Neural cell (in vitro differentiated cells): Measurements from ENCODE around the gene BCL11B. TPM values are rescaled to one million over a fixed set of nuclear protein-coding genes. Genes with fewer than 3 reads are reported as not detected.

ENCODE experiments used
- H2AFZ ChIP-seq: fragments of 200-600, 300-800 bp; sonication (generic), shearing (Covaris generic); 2 replicates; pipeline ENCODE4 v1.6.0; 2014; ENCODE audit warnings: low read depth, mild to moderate bottlenecking, antibody characterized with exemption, low read length, moderate library complexity
- H3F3A ChIP-seq: fragments of 200-600 bp; shearing (Covaris generic); 2 replicates; pipeline ENCODE4 v1.6.1; 2016; ENCODE audit warnings: mild to moderate bottlenecking, moderate library complexity, mixed read lengths, antibody characterized with exemption, low read length; ENCODE audit not compliant: insufficient read depth, poor library complexity, severe bottlenecking
- H3K27ac ChIP-seq: fragments of 200-600, 300-800 bp; sonication (generic), shearing (Covaris generic); 2 replicates; pipeline ENCODE4 v1.5.1; 2014; ENCODE audit warnings: mild to moderate bottlenecking, low read length, moderate library complexity
- H3K27me3 ChIP-seq: fragments of 300-800, 200-600 bp; sonication (generic), shearing (Covaris generic); 2 replicates; pipeline ENCODE4 v1.6.0; 2014; ENCODE audit warnings: mild to moderate bottlenecking, low read depth, low read length, moderate library complexity; ENCODE audit not compliant: insufficient read depth
- H3K36me3 ChIP-seq: fragments of 300-800, 200-600 bp; sonication (generic), shearing (Covaris generic); 2 replicates; pipeline ENCODE4 v1.5.1; 2014; ENCODE audit warnings: mild to moderate bottlenecking, antibody characterized with exemption, low read length, moderate library complexity; ENCODE audit not compliant: insufficient read depth
- H3K4me2 ChIP-seq: fragments of 300-800, 200-600 bp; sonication (generic), shearing (Covaris generic); 2 replicates; pipeline ENCODE4 v1.6.0; 2014; ENCODE audit warnings: mild to moderate bottlenecking, low read length
- H3K4me3 ChIP-seq: fragments of 300-800, 200-600 bp; sonication (generic), shearing (Covaris generic); 2 replicates; pipeline ENCODE4 v1.5.1; 2014; ENCODE audit warnings: mild to moderate bottlenecking, low read length, moderate library complexity
- H3K79me2 ChIP-seq: fragments of 200-600 bp; shearing (Covaris generic); replicated peaks from 2 replicates; pipeline ENCODE4 v1.6.0; 2014; ENCODE audit warnings: mild to moderate bottlenecking, low read length, moderate library complexity; ENCODE audit not compliant: insufficient read depth
- H3K9ac ChIP-seq: fragments of 300-800, 200-600 bp; sonication (generic), shearing (Covaris generic); 2 replicates; pipeline ENCODE4 v1.6.1; 2016; ENCODE audit warnings: mild to moderate bottlenecking, low read length, mixed read lengths
- H3K9me2 ChIP-seq: fragments of 200-600 bp; shearing (Covaris generic); 2 replicates; pipeline ENCODE4 v1.6.1; 2016; ENCODE audit warnings: mild to moderate bottlenecking, low read length, mixed read lengths; ENCODE audit not compliant: insufficient read depth
- H3K9me3 ChIP-seq: fragments of 200-600, 300-800 bp; sonication (generic), shearing (Covaris generic); 2 replicates; pipeline ENCODE4 v1.6.1; 2016; ENCODE audit warnings: mild to moderate bottlenecking, mixed run types, low read length, moderate library complexity, mixed read lengths
- H4K20me1 ChIP-seq: fragments of 200-600 bp; shearing (Covaris generic); 2 replicates; pipeline ENCODE4 v1.6.1; 2016; ENCODE audit warnings: mild to moderate bottlenecking, mixed run types; ENCODE audit not compliant: insufficient read depth
- CTCF ChIP-seq: fragments of 450-650 bp; IDR thresholded peaks from 2 replicates; pipeline ENCODE4 v1.5.1; 2014; ENCODE audit warnings: antibody characterized with exemption, mild to moderate bottlenecking, moderate library complexity; ENCODE audit not compliant: poor library complexity, severe bottlenecking
- EP300 ChIP-seq: fragments of 450-650 bp; conservative IDR thresholded peaks from 2 replicates; pipeline ENCODE4 v1.6.1; 2014; ENCODE audit warnings: antibody characterized with exemption, mild to moderate bottlenecking, moderate library complexity; ENCODE audit not compliant: poor library complexity, severe bottlenecking
- EZH2 ChIP-seq: fragments of 200-600, 300-800 bp; shearing (Covaris generic), sonication (generic); IDR thresholded peaks from 2 replicates; pipeline ENCODE4 v1.6.1; 2014; ENCODE audit warnings: antibody characterized with exemption, low read length, borderline replicate concordance, mild to moderate bottlenecking; ENCODE audit not compliant: insufficient read depth, poor library complexity, severe bottlenecking
- MXI1 ChIP-seq: fragments of 450-650 bp; conservative IDR thresholded peaks from 2 replicates; pipeline ENCODE4 v1.6.1; 2014; ENCODE audit warnings: antibody characterized with exemption, mild to moderate bottlenecking; ENCODE audit not compliant: poor library complexity, severe bottlenecking
- POLR2AphosphoS5 ChIP-seq: IDR thresholded peaks from 2 replicates; pipeline ENCODE4 v1.6.1; 2012
- RAD21 ChIP-seq: fragments of 450-650 bp; conservative IDR thresholded peaks from 2 replicates; pipeline ENCODE4 v1.6.1; 2014; ENCODE audit warnings: antibody characterized with exemption, mild to moderate bottlenecking, moderate library complexity
- REST ChIP-seq: IDR thresholded peaks from 2 replicates; pipeline ENCODE4 v1.6.1; 2012; ENCODE audit warnings: borderline replicate concordance
- SMC3 ChIP-seq: fragments of 450-650 bp; conservative IDR thresholded peaks from 2 replicates; pipeline ENCODE4 v1.6.1; 2014; ENCODE audit warnings: antibody characterized with exemption, mild to moderate bottlenecking, moderate library complexity; ENCODE audit not compliant: poor library complexity
- TAF1 ChIP-seq: IDR thresholded peaks from 2 replicates; pipeline ENCODE4 v1.6.1; 2012; ENCODE audit warnings: low read depth
- polyA plus RNA-seq: library from polyadenylated mRNA; depleted of rRNA; stranded (reverse); fragments of >200 nt; gene quantifications from 2 replicates; pipeline ENCODE4 v1.2.3, GENCODE V29; 2014

The BCL11B gene
- polyA plus RNA-seq, 1 donor from 2014 or later: 104 TPM

- H3K9me2 ChIP-seq: no peaks in the 10 kb centered on the region
- TF ChIP-seq EZH2 (no peak), POLR2AphosphoS5 (no peak), REST (no peak), RAD21 (no peak), SMC3 (no peak), MXI1 (no peak), TAF1 (no peak), CTCF (no peak), EP300 (no peak)
- H3K4me3 ChIP-seq: no peak overlapping the region
- H2AFZ ChIP-seq: no peak overlapping the region
- peaks cover 99% of the 10 kb centered on the region for H4K20me1 ChIP-seq
- H3K9me3 ChIP-seq: no peaks in the 10 kb centered on the region
- H3K79me2 ChIP-seq: peaks cover 98% of the 10 kb centered on the region
- peaks cover 6% of the 10 kb centered on the region for H3K36me3 ChIP-seq
- H3F3A ChIP-seq: no peaks in the 10 kb centered on the region
- H3K4me2 ChIP-seq: no peak overlapping the region
- no peak overlapping the region for H3K27ac ChIP-seq
- no peak overlapping the region for H3K9ac ChIP-seq
- H3K27me3 ChIP-seq: no peaks in the 10 kb centered on the region
These were observed 66.8 kb downstream of the BCL11B start for GRCh38 chr14:99205086-99205688.

GRCh38 chr14:99203801-99204200, 68.2 kb downstream of the BCL11B start:
- TF ChIP-seq RAD21 (no peak), SMC3 (no peak), REST (no peak), CTCF (no peak), EZH2 (no peak), EP300 (no peak), TAF1 (no peak), POLR2AphosphoS5 (no peak), MXI1 (no peak)
- H3K4me3 ChIP-seq: no peak overlapping the region
- no peak overlapping the region for H3K27ac ChIP-seq
- no peak overlapping the region for H3K4me2 ChIP-seq
- H3K9me3 ChIP-seq: no peaks in the 10 kb centered on the region
- H3K9ac ChIP-seq: no peak overlapping the region
- no peaks in the 10 kb centered on the region for H3K27me3 ChIP-seq
- peaks cover 6% of the 10 kb centered on the region for H3K36me3 ChIP-seq
- H3F3A ChIP-seq: no peaks in the 10 kb centered on the region
- peaks cover 98% of the 10 kb centered on the region for H4K20me1 ChIP-seq
- no peaks in the 10 kb centered on the region for H3K9me2 ChIP-seq
- no peak overlapping the region for H2AFZ ChIP-seq
- peaks cover 98% of the 10 kb centered on the region for H3K79me2 ChIP-seq
